ENCODE data around the gene ANKZF1. TPM values are rescaled to one million over a fixed set of nuclear protein-coding genes. Genes with fewer than 3 reads are reported as not detected.

ANKZF1 gene
- total and polyA plus RNA-seq, 2 donors (not counting 1 experiment from before 2014, with no cell fraction given) = 152 to 181 TPM

DNA sequence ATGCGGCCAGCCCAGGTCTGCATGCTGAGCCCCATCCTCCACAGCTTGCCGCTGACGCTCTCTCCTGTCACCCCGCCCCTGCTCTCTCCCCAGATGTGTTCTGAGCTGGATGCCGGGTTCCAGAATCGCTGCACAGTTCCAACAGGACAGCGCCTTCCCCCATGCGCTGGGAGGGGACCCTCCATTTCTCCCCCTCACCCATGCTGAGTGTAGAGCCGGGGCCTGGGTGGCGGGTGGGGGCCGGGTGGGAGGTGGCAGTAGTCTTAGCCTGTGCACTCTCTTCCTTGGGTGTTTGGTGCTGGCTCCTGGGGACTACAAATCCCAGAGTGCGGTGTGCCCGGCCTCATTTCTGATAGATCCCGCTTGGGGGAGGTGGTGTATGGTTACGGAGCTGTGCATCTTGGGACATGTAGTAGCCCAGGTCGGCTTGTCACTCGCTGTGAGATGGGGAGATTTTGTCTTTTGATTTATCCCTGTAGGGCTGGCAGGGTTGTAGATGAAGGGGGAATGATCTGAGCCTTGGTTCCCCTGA, 56.4 kb downstream of the ANKZF1 start:
- Mint-ChIP-seq H3K4me1 (peaks cover 5% of the 10 kb centered on the region), H3K27ac (no peak overlapping the region), H3K4me3 (no peak overlapping the region), H3K27me3 (no peaks in the 10 kb centered on the region), H3K9me3 (ENCODE audit: insufficient read depth) (no peaks in the 10 kb centered on the region)
- Histone ChIP-seq H3K9me3 (ENCODE audit: control extremely low read depth in 1 of 3, control insufficient read depth in 2 of 3, insufficient read depth in 1 of 3, low read length in 2 of 3) (no peaks in the 10 kb centered on the region), H3K4me2 (replicated peaks; ENCODE audit: low read depth, low read length, poor library complexity, severe bottlenecking) (no peak overlapping the region), H4K20me1 (ENCODE audit: control insufficient read depth, insufficient read depth, low read length, poor library complexity, severe bottlenecking) (peaks cover 40% of the 10 kb centered on the region), H3K4me3 (ENCODE audit: control extremely low read depth in 1 of 5, extremely low read depth in 1 of 5, insufficient read depth in 1 of 5, low read depth in 2 of 5, low read length in 4 of 5) (no peak overlapping the region), H3K36me3 (replicated peaks in 1 of 2; ENCODE audit: control extremely low read depth in 1 of 2, control insufficient read depth in 1 of 2, extremely low read depth in 1 of 2, insufficient read depth in 2 of 2, low read length in 1 of 2) (peaks cover 2 to 53% of the 10 kb centered on the region in 2 experiments), H3K27me3 (replicated peaks in 1 of 4; ENCODE audit: control extremely low read depth in 1 of 4, control insufficient read depth in 3 of 4, insufficient read depth in 4 of 4, low read length in 3 of 4) (no peaks in the 10 kb centered on the region), H3K79me2 (ENCODE audit: control insufficient read depth, insufficient read depth, low read length) (no peaks in the 10 kb centered on the region), H3K9ac (ENCODE audit: low read length) (no peak overlapping the region), H3K27ac (ENCODE audit: low read length in 2 of 2) (no peak overlapping the region), H3K4me1 (ENCODE audit: control insufficient read depth in 2 of 2, insufficient read depth in 2 of 2, low read length in 2 of 2) (peaks cover 2 to 7% of the 10 kb centered on the region in 2 donors), H2AFZ (ENCODE audit: insufficient read depth, low read depth, low read length, poor library complexity, severe bottlenecking) (no peak overlapping the region)
- POLR2A ChIA-PET = interaction anchor here (0.6 kb wide), 1 partner anchor 83 kb away, joined by 3 read pairs; no protein-coding TSS in a partner anchor
- CTCF ChIA-PET = interaction anchor here (0.6 to 15.8 kb wide), 5 partner anchors 7 to 115 kb away, joined by 3 to 239 read pairs (median 4); no protein-coding TSS in a partner anchor
- ATAC-seq (ENCODE audit: low read depth) = no peak
- DNase-seq = no peak
- no peak for TF ChIP-seq EZH2 (IDR thresholded peaks at IDR 0.05; ENCODE audit: borderline replicate concordance, insufficient read depth, low read depth, low read length, poor library complexity, severe bottlenecking)
- TF ChIP-seq, protein P1, sequence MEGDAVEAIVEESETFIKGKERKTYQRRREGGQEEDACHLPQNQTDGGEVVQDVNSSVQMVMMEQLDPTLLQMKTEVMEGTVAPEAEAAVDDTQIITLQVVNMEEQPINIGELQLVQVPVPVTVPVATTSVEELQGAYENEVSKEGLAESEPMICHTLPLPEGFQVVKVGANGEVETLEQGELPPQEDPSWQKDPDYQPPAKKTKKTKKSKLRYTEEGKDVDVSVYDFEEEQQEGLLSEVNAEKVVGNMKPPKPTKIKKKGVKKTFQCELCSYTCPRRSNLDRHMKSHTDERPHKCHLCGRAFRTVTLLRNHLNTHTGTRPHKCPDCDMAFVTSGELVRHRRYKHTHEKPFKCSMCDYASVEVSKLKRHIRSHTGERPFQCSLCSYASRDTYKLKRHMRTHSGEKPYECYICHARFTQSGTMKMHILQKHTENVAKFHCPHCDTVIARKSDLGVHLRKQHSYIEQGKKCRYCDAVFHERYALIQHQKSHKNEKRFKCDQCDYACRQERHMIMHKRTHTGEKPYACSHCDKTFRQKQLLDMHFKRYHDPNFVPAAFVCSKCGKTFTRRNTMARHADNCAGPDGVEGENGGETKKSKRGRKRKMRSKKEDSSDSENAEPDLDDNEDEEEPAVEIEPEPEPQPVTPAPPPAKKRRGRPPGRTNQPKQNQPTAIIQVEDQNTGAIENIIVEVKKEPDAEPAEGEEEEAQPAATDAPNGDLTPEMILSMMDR (IDR thresholded peaks at IDR 0.05) = no peak
- intact Hi-C loops (cut with micrococcal nuclease) = no loop called here
- whole genome bisulfite sequencing (ENCODE audit: insufficient coverage) = 95% methylated on average over 14 of the region's 17 CpGs

Other genes with a start within 250 kb of the ANKZF1 start
- gene FEV, start 244.6 kb upstream of the ANKZF1 start, total RNA-seq = not detected in 2 replicates
- gene FEV, start 244.6 kb upstream of the ANKZF1 start, polyA plus RNA-seq = not detected in 2 replicates
- gene CRYBA2, start 236.4 kb upstream of the ANKZF1 start, total RNA-seq = not detected in 2 replicates
- not detected in 2 replicates for gene CRYBA2, start 236.4 kb upstream of the ANKZF1 start, polyA plus RNA-seq
- not detected in 2 replicates for gene CFAP65, start 188.3 kb upstream of the ANKZF1 start, total RNA-seq
- not detected in 2 replicates for gene CFAP65, start 188.3 kb upstream of the ANKZF1 start, polyA plus RNA-seq
- 0.22 TPM in 1 of 2 replicates, not detected in the other for gene IHH, start 168.9 kb upstream of the ANKZF1 start, total RNA-seq
- 0.15 TPM in 1 of 2 replicates, not detected in the other for gene IHH, start 168.9 kb upstream of the ANKZF1 start, polyA plus RNA-seq
- 20.3 and 25.0 TPM in 2 replicates for gene NHEJ1, start 69.0 kb upstream of the ANKZF1 start, total RNA-seq
- 13.0 and 14.9 TPM in 2 replicates for gene NHEJ1, start 69.0 kb upstream of the ANKZF1 start, polyA plus RNA-seq
- gene SLC23A3, start 59.8 kb upstream of the ANKZF1 start, total RNA-seq = 15.2 and 16.6 TPM in 2 replicates
- 2.2 and 2.4 TPM in 2 replicates for gene SLC23A3, start 59.8 kb upstream of the ANKZF1 start, polyA plus RNA-seq
- gene CNPPD1, start 52.9 kb upstream of the ANKZF1 start, total RNA-seq = 146 and 150 TPM in 2 replicates
- 159 and 204 TPM in 2 replicates for gene CNPPD1, start 52.9 kb upstream of the ANKZF1 start, polyA plus RNA-seq
- 86.3 and 102 TPM in 2 replicates for gene RETREG2, start 51.5 kb upstream of the ANKZF1 start, total RNA-seq
- 45.4 and 46.7 TPM in 2 replicates for gene RETREG2, start 51.5 kb upstream of the ANKZF1 start, polyA plus RNA-seq
- 55.2 and 58.7 TPM in 2 replicates for gene ZFAND2B, start 23.0 kb upstream of the ANKZF1 start, total RNA-seq
- gene ZFAND2B, start 23.0 kb upstream of the ANKZF1 start, polyA plus RNA-seq = 115 and 116 TPM in 2 replicates
- 10.5 and 12.3 TPM in 2 replicates for gene ABCB6, start 10.8 kb upstream of the ANKZF1 start, total RNA-seq
- gene ABCB6, start 10.8 kb upstream of the ANKZF1 start, polyA plus RNA-seq = 11.6 and 15.3 TPM in 2 replicates
- 59.4 and 65.5 TPM in 2 replicates for gene ATG9A, start 170 bp upstream of the ANKZF1 start, total RNA-seq
- gene ATG9A, start 170 bp upstream of the ANKZF1 start, polyA plus RNA-seq = 41.8 and 42.7 TPM in 2 replicates
- 3.9 and 4.1 TPM in 2 replicates for gene GLB1L, start 15.6 kb downstream of the ANKZF1 start, total RNA-seq
- gene GLB1L, start 15.6 kb downstream of the ANKZF1 start, polyA plus RNA-seq = 2.4 and 2.9 TPM in 2 replicates
- gene STK16, start 15.7 kb downstream of the ANKZF1 start, total RNA-seq = 29.0 and 29.3 TPM in 2 replicates
- gene STK16, start 15.7 kb downstream of the ANKZF1 start, polyA plus RNA-seq = 46.9 and 60.1 TPM in 2 replicates
- not detected in 2 replicates for gene TUBA4B, start 23.4 kb downstream of the ANKZF1 start, total RNA-seq
- gene TUBA4B, start 23.4 kb downstream of the ANKZF1 start, polyA plus RNA-seq = 0.12 TPM in 1 of 2 replicates, not detected in the other
- 196 and 213 TPM in 2 replicates for gene TUBA4A, start 24.1 kb downstream of the ANKZF1 start, total RNA-seq
- 155 and 338 TPM in 2 replicates for gene TUBA4A, start 24.1 kb downstream of the ANKZF1 start, polyA plus RNA-seq
- 169 and 184 TPM in 2 replicates for gene DNAJB2, start 49.6 kb downstream of the ANKZF1 start, total RNA-seq
- gene DNAJB2, start 49.6 kb downstream of the ANKZF1 start, polyA plus RNA-seq = 127 and 222 TPM in 2 replicates
- not detected in 2 replicates for gene PTPRN, start 79.6 kb downstream of the ANKZF1 start, total RNA-seq
- 0.04 and 0.09 TPM in 2 replicates for gene PTPRN, start 79.6 kb downstream of the ANKZF1 start, polyA plus RNA-seq
- gene RESP18, start 102.9 kb downstream of the ANKZF1 start, total RNA-seq = not detected in 2 replicates
- not detected in 2 replicates for gene RESP18, start 102.9 kb downstream of the ANKZF1 start, polyA plus RNA-seq
- 91.1 and 91.7 TPM in 2 replicates for gene DNPEP, start 158.1 kb downstream of the ANKZF1 start, total RNA-seq
- gene DNPEP, start 158.1 kb downstream of the ANKZF1 start, polyA plus RNA-seq = 82.6 and 97.4 TPM in 2 replicates
- not detected in 2 replicates for gene DES, start 188.6 kb downstream of the ANKZF1 start, total RNA-seq
- not detected in 2 replicates for gene DES, start 188.6 kb downstream of the ANKZF1 start, polyA plus RNA-seq
- gene SPEG, start 205.0 kb downstream of the ANKZF1 start, total RNA-seq = 0.10 and 0.74 TPM in 2 replicates
- 0.03 and 0.95 TPM in 2 replicates for gene SPEG, start 205.0 kb downstream of the ANKZF1 start, polyA plus RNA-seq

All from B cell (primary cell).